Cardiac muscle cell (in vitro differentiated cells and primary cell): Measurements from ENCODE around the gene HDAC2. TPM values are rescaled to one million over a fixed set of nuclear protein-coding genes. Genes with fewer than 3 reads are reported as not detected.
A peak's percentile ranks its signal among the peaks of the same experiment; 100 is the strongest.

Experiments
- DNase-seq, 2 donors: peaks; one replicate each; pipeline versions ENCODE4 v3.0.0 to v3.0.0-alpha.2; 2010 to 2017; ENCODE audit warnings: low read depth in 1 of 2, low spot score in 1 of 2
- H3K27ac ChIP-seq: fragments of 200-600 bp; sonication (generic); 2 replicates; pipeline ENCODE4 v1.5.1; 2016
- H3K27me3 ChIP-seq: fragments of 200-600 bp; sonication (generic); 2 replicates; pipeline ENCODE4 v1.6.0; 2016; ENCODE audit warnings: control low read depth
- H3K36me3 ChIP-seq: fragments of 200-600 bp; sonication (generic); 2 replicates; pipeline ENCODE4 v1.5.1; 2016; ENCODE audit warnings: control low read depth
- H3K4me1 ChIP-seq: fragments of 200-600 bp; sonication (generic); 2 replicates; pipeline ENCODE4 v1.8.1; 2017; ENCODE audit warnings: low read depth, mild to moderate bottlenecking, mixed run types
- H3K4me3 ChIP-seq: fragments of 200-600 bp; sonication (generic); 2 replicates; pipeline ENCODE4 v1.5.1; 2016; ENCODE audit warnings: mild to moderate bottlenecking
- H3K9me3 ChIP-seq: fragments of 200-600 bp; sonication (generic); 2 replicates; pipeline ENCODE4 v1.5.1; 2017; ENCODE audit warnings: low read depth, mild to moderate bottlenecking, control low read depth
- polyA plus RNA-seq: library from polyadenylated mRNA; unstranded; fragments of >200 nt; fragmentation: Nextera tagmentation; extraction: Ambion mirVana; gene quantifications from 2 replicates; pipeline ENCODE4 v1.2.1, GENCODE V29; 2016
- total RNA-seq: library from RNA; depleted of rRNA; stranded (reverse); fragments of >200 nt; gene quantifications from 2 replicates; pipeline ENCODE4 v1.2.3, GENCODE V29; 2016
- TF ChIP-seq, protein P1 (sequence below): IDR thresholded peaks from 2 replicates; pipeline ENCODE4 v1.5.1; 2012; ENCODE audit warnings: low read depth, mild to moderate bottlenecking, low read length

Gene HDAC2
- total and polyA plus RNA-seq, 2 experiments from 2014 or later, result 140 to 321 TPM

- Histone ChIP-seq H3K27ac (no peak overlapping the region), H3K27me3 (no peaks in the 10 kb centered on the region), H3K4me1 (no peaks in the 10 kb centered on the region), H3K36me3 (no peaks in the 10 kb centered on the region), H3K9me3 (no peaks in the 10 kb centered on the region), H3K4me3 (no peak overlapping the region)
- peak in 1 of 2 donors; percentile 22 for DNase-seq
- TF ChIP-seq, protein P1, sequence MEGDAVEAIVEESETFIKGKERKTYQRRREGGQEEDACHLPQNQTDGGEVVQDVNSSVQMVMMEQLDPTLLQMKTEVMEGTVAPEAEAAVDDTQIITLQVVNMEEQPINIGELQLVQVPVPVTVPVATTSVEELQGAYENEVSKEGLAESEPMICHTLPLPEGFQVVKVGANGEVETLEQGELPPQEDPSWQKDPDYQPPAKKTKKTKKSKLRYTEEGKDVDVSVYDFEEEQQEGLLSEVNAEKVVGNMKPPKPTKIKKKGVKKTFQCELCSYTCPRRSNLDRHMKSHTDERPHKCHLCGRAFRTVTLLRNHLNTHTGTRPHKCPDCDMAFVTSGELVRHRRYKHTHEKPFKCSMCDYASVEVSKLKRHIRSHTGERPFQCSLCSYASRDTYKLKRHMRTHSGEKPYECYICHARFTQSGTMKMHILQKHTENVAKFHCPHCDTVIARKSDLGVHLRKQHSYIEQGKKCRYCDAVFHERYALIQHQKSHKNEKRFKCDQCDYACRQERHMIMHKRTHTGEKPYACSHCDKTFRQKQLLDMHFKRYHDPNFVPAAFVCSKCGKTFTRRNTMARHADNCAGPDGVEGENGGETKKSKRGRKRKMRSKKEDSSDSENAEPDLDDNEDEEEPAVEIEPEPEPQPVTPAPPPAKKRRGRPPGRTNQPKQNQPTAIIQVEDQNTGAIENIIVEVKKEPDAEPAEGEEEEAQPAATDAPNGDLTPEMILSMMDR, result no peak
Measured at GRCh38 chr6:113908801-113909200, 62.1 kb downstream of the HDAC2 start.

DNA sequence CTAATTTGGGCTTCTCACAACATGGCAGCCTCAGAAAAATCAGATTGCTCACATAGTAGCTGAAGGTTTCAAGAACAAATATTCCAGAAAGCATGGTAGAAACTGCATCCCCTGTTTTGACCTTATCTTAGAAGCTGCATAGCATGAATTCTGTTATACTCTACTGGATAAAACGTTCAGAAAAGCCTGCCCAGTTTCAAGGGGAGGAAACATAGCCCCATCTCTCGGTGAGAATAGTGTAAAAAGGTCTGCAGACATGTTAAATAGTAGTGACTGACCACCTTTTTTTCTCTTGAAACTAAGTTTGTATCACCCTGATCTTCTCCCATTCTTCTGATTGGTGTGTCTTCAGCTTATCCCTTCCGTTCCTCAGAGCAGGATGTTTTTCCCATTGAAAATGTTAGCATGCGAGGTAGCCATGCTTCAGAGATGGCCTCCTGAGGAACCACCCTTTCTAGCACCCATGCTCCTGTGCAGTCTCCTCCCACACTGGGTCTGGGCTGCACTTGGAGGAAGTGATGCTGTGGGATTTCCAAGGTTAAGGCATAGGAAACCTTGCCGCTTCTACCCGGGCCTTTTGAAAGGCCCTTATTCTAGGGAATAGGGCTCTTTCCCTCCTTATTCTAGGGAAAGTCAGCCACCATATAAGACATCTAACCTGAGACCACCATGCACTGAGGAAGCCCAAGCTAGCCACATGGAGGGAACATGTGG is 63.7 kb downstream of the HDAC2 start:
- peak in 1 of 2 donors; percentile 65 for DNase-seq
- Histone ChIP-seq H3K36me3 (no peaks in the 10 kb centered on the region), H3K27me3 (no peaks in the 10 kb centered on the region), H3K27ac (no peak overlapping the region), H3K9me3 (no peaks in the 10 kb centered on the region), H3K4me1 (no peaks in the 10 kb centered on the region), H3K4me3 (no peak overlapping the region)
- TF ChIP-seq, protein P1, result peak; percentile 32

DNA sequence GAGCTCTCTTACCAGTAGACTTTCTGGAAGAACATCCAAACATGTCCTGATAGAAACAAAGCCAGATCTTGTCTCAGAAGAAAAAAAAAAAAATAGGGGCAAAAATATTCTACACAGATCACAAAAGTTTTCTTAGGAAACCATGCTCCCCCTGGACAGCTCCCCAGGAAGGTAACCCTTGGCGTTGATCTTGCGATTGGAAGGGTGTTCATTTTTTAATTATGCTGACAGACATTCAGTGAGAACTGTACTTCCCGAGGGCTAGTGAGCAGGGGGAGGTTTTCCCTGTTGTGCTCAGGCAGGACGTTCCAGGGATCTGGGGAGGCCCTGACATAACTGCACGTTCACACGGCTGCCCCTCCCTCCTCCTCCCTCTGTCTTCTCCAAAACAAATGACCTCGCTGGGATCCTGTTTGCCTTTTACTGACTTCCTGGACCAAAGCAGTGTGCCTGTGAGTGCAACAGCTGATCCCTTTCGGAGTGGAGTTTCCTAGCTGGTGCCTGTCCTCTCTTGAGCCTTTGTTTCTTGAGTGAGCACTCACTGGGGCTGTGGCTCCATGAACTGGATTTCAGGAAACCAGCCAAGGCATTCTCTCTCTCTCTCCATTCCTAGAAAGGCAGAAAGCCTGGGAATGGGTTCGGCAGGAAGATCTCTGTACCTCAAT is 67.2 kb downstream of the HDAC2 start:
- TF ChIP-seq, protein P1, result no peak
- peak in 1 of 2 donors; percentile 54 for DNase-seq
- no peak overlapping the region for H3K27ac ChIP-seq

DNA sequence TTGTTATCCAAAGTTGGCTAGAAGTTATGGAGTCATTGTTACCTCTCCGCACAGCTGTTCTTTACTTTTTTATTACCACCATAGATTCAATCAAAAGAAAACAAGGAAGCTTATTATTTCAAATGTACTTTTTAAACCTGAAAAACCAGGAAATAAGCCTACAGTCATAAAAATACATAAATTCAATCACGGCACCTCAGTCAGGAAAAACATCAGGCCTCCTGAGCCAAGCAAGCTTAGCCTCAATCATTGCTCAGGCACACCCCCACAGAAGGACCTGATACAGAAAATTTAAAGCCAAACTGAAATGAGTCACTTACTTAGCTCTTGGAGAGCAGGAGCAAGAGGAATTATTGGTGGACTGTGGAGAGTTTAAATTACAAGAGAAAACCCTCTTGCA is 69.5 kb downstream of the HDAC2 start:
- DNase-seq, result peak in 1 of 2 donors; percentile 36
- TF ChIP-seq, protein P1, result no peak
- Histone ChIP-seq H3K9me3 (no peaks in the 10 kb centered on the region), H3K4me1 (no peaks in the 10 kb centered on the region), H3K36me3 (no peaks in the 10 kb centered on the region), H3K27ac (no peak overlapping the region), H3K4me3 (no peak overlapping the region), H3K27me3 (no peaks in the 10 kb centered on the region)

More for the DNA sequence above, 67.2 kb downstream of the HDAC2 start:
- H3K4me3 ChIP-seq, result no peak overlapping the region
- H3K4me1 ChIP-seq, result no peaks in the 10 kb centered on the region
- H3K9me3 ChIP-seq, result no peaks in the 10 kb centered on the region
- H3K36me3 ChIP-seq, result no peaks in the 10 kb centered on the region
- H3K27me3 ChIP-seq, result no peaks in the 10 kb centered on the region

DNA sequence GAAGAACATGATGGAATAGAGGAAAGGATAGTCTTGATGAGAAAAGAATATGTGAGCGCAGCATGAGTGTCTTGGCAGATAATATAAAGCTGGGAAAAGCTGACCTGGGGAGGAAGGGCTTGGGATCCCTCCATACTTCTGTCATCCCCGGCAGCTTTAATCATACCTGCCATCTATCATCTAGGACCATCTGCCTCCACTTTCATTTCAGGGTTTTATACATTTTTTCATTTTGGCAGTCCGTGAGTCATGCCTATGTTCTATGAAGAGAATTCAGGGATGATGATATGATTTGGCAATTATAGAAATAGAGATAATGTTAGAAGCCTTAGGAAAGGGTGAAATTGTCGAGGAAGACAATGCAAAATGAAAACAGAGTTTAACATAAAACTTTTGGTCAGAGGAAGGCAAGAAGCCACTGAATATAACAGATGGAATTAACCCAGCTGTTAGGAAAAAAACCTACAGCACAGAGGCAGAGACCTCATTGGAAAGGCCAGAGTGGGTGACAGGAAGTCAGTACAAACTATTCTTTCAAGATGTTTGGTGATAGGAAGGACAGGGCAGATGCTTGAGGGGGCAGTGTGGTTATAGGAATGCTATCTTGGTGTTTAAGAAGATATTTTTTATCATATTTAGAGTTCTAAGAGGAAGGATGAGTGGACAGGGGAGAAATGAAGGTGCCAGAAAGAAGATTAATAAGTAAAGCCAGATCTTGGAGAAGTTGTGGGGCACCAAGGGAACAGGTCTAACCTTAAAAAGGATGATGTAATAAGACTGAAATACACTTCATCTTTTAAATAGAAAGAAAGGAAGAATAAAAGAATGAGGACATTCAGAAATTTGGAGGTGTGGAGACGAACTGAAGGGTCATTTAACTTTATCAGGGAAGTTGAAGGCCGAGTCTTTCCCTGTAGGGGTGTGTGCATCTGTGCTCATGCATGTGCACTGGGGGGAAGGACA is 76.0 kb downstream of the HDAC2 start:
- H3K36me3 ChIP-seq, result no peaks in the 10 kb centered on the region
- DNase-seq, result peak in 1 of 2 donors; percentile 30
- TF ChIP-seq, protein P1, result no peak

More for the DNA sequence above, 76.0 kb downstream of the HDAC2 start:
- Histone ChIP-seq H3K4me3 (no peak overlapping the region), H3K27ac (no peak overlapping the region), H3K4me1 (no peaks in the 10 kb centered on the region), H3K9me3 (no peaks in the 10 kb centered on the region), H3K27me3 (no peaks in the 10 kb centered on the region)
